Measurements from ENCODE around the gene CHRM4.

DNA sequence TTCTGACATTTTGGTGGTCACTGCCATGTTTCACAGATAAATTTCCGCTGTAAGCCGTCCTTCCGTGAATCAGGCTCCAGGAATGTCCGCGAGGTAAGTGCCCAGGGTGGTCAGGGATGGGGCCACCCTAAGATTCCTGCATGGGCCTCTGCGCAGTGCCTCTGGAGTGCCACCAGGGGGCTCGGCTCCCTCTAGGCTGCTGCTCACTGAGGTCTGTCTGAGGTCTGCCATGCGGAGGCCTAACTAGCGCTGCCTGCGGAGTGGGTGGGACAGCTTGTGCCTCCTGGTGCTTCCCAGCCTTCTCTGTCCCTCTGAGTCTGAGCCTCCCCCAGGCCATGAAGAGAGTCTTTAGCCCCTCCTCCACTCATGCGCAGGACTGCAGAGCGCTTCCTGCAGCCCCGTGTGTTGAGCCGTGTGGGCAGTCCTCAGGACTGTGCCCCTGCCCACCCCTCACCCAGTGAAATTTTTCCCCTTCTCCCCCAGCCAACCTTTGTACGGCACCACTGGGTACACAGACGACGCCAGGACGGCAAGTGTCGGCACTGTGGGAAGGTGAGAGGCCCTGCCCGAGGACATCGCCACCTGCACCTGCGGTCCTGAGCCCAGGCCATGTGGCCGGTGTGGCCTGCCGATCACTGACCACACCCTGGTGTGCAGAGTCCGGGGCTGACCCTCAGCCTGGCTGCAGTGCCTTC lies 22.0 kb downstream of the CHRM4 start:
- TF ChIP-seq, protein P1, sequence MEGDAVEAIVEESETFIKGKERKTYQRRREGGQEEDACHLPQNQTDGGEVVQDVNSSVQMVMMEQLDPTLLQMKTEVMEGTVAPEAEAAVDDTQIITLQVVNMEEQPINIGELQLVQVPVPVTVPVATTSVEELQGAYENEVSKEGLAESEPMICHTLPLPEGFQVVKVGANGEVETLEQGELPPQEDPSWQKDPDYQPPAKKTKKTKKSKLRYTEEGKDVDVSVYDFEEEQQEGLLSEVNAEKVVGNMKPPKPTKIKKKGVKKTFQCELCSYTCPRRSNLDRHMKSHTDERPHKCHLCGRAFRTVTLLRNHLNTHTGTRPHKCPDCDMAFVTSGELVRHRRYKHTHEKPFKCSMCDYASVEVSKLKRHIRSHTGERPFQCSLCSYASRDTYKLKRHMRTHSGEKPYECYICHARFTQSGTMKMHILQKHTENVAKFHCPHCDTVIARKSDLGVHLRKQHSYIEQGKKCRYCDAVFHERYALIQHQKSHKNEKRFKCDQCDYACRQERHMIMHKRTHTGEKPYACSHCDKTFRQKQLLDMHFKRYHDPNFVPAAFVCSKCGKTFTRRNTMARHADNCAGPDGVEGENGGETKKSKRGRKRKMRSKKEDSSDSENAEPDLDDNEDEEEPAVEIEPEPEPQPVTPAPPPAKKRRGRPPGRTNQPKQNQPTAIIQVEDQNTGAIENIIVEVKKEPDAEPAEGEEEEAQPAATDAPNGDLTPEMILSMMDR (IDR thresholded peaks at IDR 0.05) = peak; percentile 49 to 85 (median 58)
- no peak for TF ChIP-seq POLR2A (IDR thresholded peaks at IDR 0.05)
